Measurements from ENCODE around the gene AMBP. TPM values are rescaled to one million over a fixed set of nuclear protein-coding genes. Genes with fewer than 3 reads are reported as not detected.
A peak's percentile ranks its signal among the peaks of the same experiment; 100 is the strongest.

The AMBP gene
- total and polyA plus RNA-seq, 2 of the 13 experiments (the other 11 are each of a cell fraction or from before 2014, with no cell fraction given) = 1,510 to 2,580 TPM

- Histone ChIP-seq H4K20me1 (ENCODE audit: insufficient read depth, low read length) (no peaks in the 10 kb centered on the region; the same call in 1 of the 2 replicates), H3K27ac (ENCODE audit: extremely low read length, insufficient read depth, low read length) (peak overlapping the region; percentile 98), H3K79me2 (ENCODE audit: insufficient read depth, low read length) (peaks cover 19% of the 10 kb centered on the region), H3K9ac (ENCODE audit: insufficient read depth, low read depth, low read length) (peak overlapping the region; percentile 84), H3K9me3 (ENCODE audit: low read length) (no peaks in the 10 kb centered on the region), H3K27me3 (ENCODE audit: control insufficient read depth in 1 of 2, insufficient read depth in 2 of 2, low read length in 2 of 2) (no peaks in the 10 kb centered on the region; a peak in 1 of 5 replicates), H3K4me3 (replicated peaks in 1 of 3; ENCODE audit: insufficient read depth in 1 of 3, low read depth in 2 of 3, low read length in 3 of 3) (peak overlapping the region; percentile 37 to 69 (median 41); a peak in 5 of 6 replicates), H3K36me3 (replicated peaks in 1 of 2; ENCODE audit: control insufficient read depth in 1 of 2, insufficient read depth in 2 of 2, low read length in 2 of 2) (no peaks in the 10 kb centered on the region), H3K4me1 (ENCODE audit: insufficient read depth, low read length) (peaks cover 80% of the 10 kb centered on the region), H2AFZ (ENCODE audit: low read length) (no peak overlapping the region), H3K4me2 (ENCODE audit: low read depth, low read length) (peak overlapping the region; percentile 83)
- ATAC-seq = peak; percentile 76
- peak; percentile 98 for DNase-seq (ENCODE audit: low spot score)
- WGBS (ENCODE audit: low lambda C conversion rate) = 0% methylated on average over 8 of the region's 10 CpGs
- intact Hi-C loops (cut with micrococcal nuclease; ENCODE audit: unreplicated experiment) (loop anchor here (1.0 to 5.0 kb wide), 5 partner anchors 26 to 209 kb away; partner anchors contain the start of gene COL27A1), in situ Hi-C loops (cut with HindIII; ENCODE audit: extremely low pct_ligation_motif_present, low pct_unique_long_range_greater_than_20kb) (no loop called here)
- no TSS peak for BruUV-seq (replicated peaks)
- ChIA-PET POLR2A (interaction anchor here (0.7 to 7.4 kb wide), 37 partner anchors 8 to 247 kb away, joined by 3 to 75 read pairs (median 4); partner anchors contain the start of genes COL27A1, KIF12 and ORM1), CTCF (ENCODE audit: low intra/inter-chr PET ratio, low total read pairs) (interaction anchor here (0.9 to 2.2 kb wide), 4 partner anchors 26 to 209 kb away, joined by 3 to 18 read pairs (median 10); no protein-coding TSS in a partner anchor)
- peak; percentile 99 for FAIRE-seq
- TF ChIP-seq ZUFSP (CRISPR knock-in tag; IDR thresholded peaks at IDR 0.05; ENCODE audit: borderline replicate concordance) = no peak
- no peak for TF ChIP-seq ONECUT2 (CRISPR knock-in tag; IDR thresholded peaks at IDR 0.05)
- no peak for TF ChIP-seq ZNF777 (CRISPR knock-in tag; IDR thresholded peaks at IDR 0.05)
- TF ChIP-seq ELF3 (CRISPR knock-in tag; IDR thresholded peaks at IDR 0.05) = peak; percentile 93
- TF ChIP-seq ZNF766 (CRISPR knock-in tag; IDR thresholded peaks at IDR 0.05; ENCODE audit: borderline replicate concordance) = 0 out of 2 replicates have a peak, but pooled peaks have one; percentile 3
- TF ChIP-seq NFYB (CRISPR knock-in tag; IDR thresholded peaks at IDR 0.05) = peak; percentile 59
- 0 out of 2 replicates have a peak, but pooled peaks have one; percentile 50 for TF ChIP-seq ZKSCAN1 (IDR thresholded peaks at IDR 0.05; ENCODE audit: low read length)
- TF ChIP-seq RFX5 (IDR thresholded peaks at IDR 0.05; ENCODE audit: low read depth, low read length) = no peak
- TF ChIP-seq TBP (CRISPR knock-in tag; IDR thresholded peaks at IDR 0.05) = no peak
- TF ChIP-seq MLX (CRISPR knock-in tag; IDR thresholded peaks at IDR 0.05) = peak; percentile 90
- peak; percentile 93; the same call in 1 of the 2 replicates for TF ChIP-seq ZNF224 (CRISPR knock-in tag; IDR thresholded peaks at IDR 0.05)
- peak; percentile 73; the same call in 1 of the 2 replicates for TF ChIP-seq SNAPC2 (CRISPR knock-in tag; IDR thresholded peaks at IDR 0.05)
- TF ChIP-seq PHB2 (IDR thresholded peaks at IDR 0.05; ENCODE audit: partially characterized antibody) = no peak
- peak; percentile 82 for TF ChIP-seq ELF1 (CRISPR knock-in tag; IDR thresholded peaks at IDR 0.05)
- no peak for TF ChIP-seq NFKB2 (CRISPR knock-in tag; IDR thresholded peaks at IDR 0.05; ENCODE audit: borderline replicate concordance)
- TF ChIP-seq GPN1 (CRISPR knock-in tag; IDR thresholded peaks at IDR 0.05; ENCODE audit: borderline replicate concordance) = no peak
- peak; percentile 34; the same call in 1 of the 2 replicates for TF ChIP-seq ZNF510 (CRISPR knock-in tag; IDR thresholded peaks at IDR 0.05; ENCODE audit: low read depth)
- no peak; the same call in 1 of the 2 replicates for TF ChIP-seq HINFP (CRISPR knock-in tag; IDR thresholded peaks at IDR 0.05; ENCODE audit: low read depth)
- no peak; the same call in 1 of the 2 replicates for TF ChIP-seq MEIS1 (CRISPR knock-in tag; IDR thresholded peaks at IDR 0.05; ENCODE audit: borderline replicate concordance)
- peak; percentile 54; the same call in 1 of the 2 replicates for TF ChIP-seq GFI1 (CRISPR knock-in tag; IDR thresholded peaks at IDR 0.05; ENCODE audit: borderline replicate concordance)
- TF ChIP-seq ZFP36L1 (CRISPR knock-in tag; IDR thresholded peaks at IDR 0.05) = peak; percentile 57; the same call in 1 of the 2 replicates
- TF ChIP-seq ZNF101 (CRISPR knock-in tag; IDR thresholded peaks at IDR 0.05; ENCODE audit: borderline replicate concordance, low read depth) = no peak
These were observed 4.1 kb upstream of the AMBP start for GRCh38 chr9:114082017-114082762.
